ENCODE results near the gene PHPT1.
"Not testable (repeated sequence)": the region's sequence is repeated elsewhere in the genome, so short reads cannot be mapped to it uniquely, and the experiment has no call there.

Gene PHPT1

GRCh38 chr9:136865041-136865767 is 16.0 kb downstream of the PHPT1 start:
- H3K4me3 ChIP-seq (ENCODE audit: severe bottlenecking) = peak overlapping the region; percentile 46
- ATAC-seq (ENCODE audit: low read depth) = no peak
- H3K27ac ChIP-seq (ENCODE audit: poor library complexity, severe bottlenecking) = peak overlapping the region; percentile 52
- peak; percentile 48 for DNase-seq (ENCODE audit: low spot score)
- TF ChIP-seq CTCF (IDR thresholded peaks at IDR 0.05; ENCODE audit: poor library complexity, severe bottlenecking) = no peak
- peaks cover 34% of the 10 kb centered on the region for H3K36me3 ChIP-seq (ENCODE audit: low read depth)
- peaks cover 7% of the 10 kb centered on the region for H3K9me3 ChIP-seq (ENCODE audit: severe bottlenecking)
- H3K4me1 ChIP-seq (ENCODE audit: insufficient read depth, poor library complexity, severe bottlenecking) = peaks cover 3% of the 10 kb centered on the region
- no peaks in the 10 kb centered on the region for H3K27me3 ChIP-seq (ENCODE audit: insufficient read depth, poor library complexity, severe bottlenecking)

- DNase-seq (ENCODE audit: low spot score) (peak; percentile 52), ATAC-seq (ENCODE audit: low read depth) (peak; percentile 22)
- Histone ChIP-seq H3K4me1 (ENCODE audit: insufficient read depth, poor library complexity, severe bottlenecking) (peaks cover 3% of the 10 kb centered on the region), H3K9me3 (ENCODE audit: severe bottlenecking) (peaks cover 8% of the 10 kb centered on the region), H3K27me3 (ENCODE audit: insufficient read depth, poor library complexity, severe bottlenecking) (no peaks in the 10 kb centered on the region), H3K27ac (ENCODE audit: poor library complexity, severe bottlenecking) (peak overlapping the region; percentile 52), H3K4me3 (ENCODE audit: severe bottlenecking) (peak overlapping the region; percentile 46), H3K36me3 (ENCODE audit: low read depth) (peaks cover 34% of the 10 kb centered on the region)
- no peak for TF ChIP-seq CTCF (IDR thresholded peaks at IDR 0.05; ENCODE audit: poor library complexity, severe bottlenecking)
These were observed 16.5 kb downstream of the PHPT1 start for GRCh38 chr9:136865768-136866103.

GRCh38 chr9:136866898-136867421 is 17.8 kb downstream of the PHPT1 start:
- peaks cover 17% of the 10 kb centered on the region for H3K9me3 ChIP-seq (ENCODE audit: severe bottlenecking)
- peak overlapping the region; percentile 52 for H3K27ac ChIP-seq (ENCODE audit: poor library complexity, severe bottlenecking)
- ATAC-seq (ENCODE audit: low read depth); DNase-seq (ENCODE audit: low spot score); H3K27me3 ChIP-seq (ENCODE audit: insufficient read depth, poor library complexity, severe bottlenecking); H3K4me1 ChIP-seq (ENCODE audit: insufficient read depth, poor library complexity, severe bottlenecking): not testable (repeated sequence)
- peak overlapping the region; percentile 46 for H3K4me3 ChIP-seq (ENCODE audit: severe bottlenecking)
- peaks cover 32% of the 10 kb centered on the region for H3K36me3 ChIP-seq (ENCODE audit: low read depth)

- peaks cover 3% of the 10 kb centered on the region for H3K4me1 ChIP-seq (ENCODE audit: insufficient read depth, poor library complexity, severe bottlenecking)
- no peak overlapping the region for H3K4me3 ChIP-seq (ENCODE audit: severe bottlenecking)
- no peaks in the 10 kb centered on the region for H3K27me3 ChIP-seq (ENCODE audit: insufficient read depth, poor library complexity, severe bottlenecking)
- no peak for ATAC-seq (ENCODE audit: low read depth)
- H3K9me3 ChIP-seq (ENCODE audit: severe bottlenecking) = peaks cover 20% of the 10 kb centered on the region
- no peak for DNase-seq (ENCODE audit: low spot score)
- no peak overlapping the region for H3K27ac ChIP-seq (ENCODE audit: poor library complexity, severe bottlenecking)
- peaks cover 27% of the 10 kb centered on the region for H3K36me3 ChIP-seq (ENCODE audit: low read depth)
- TF ChIP-seq CTCF (IDR thresholded peaks at IDR 0.05; ENCODE audit: poor library complexity, severe bottlenecking) = no peak
These were observed 18.3 kb downstream of the PHPT1 start for GRCh38 chr9:136867480-136867879.

GRCh38 chr9:136867917-136868316 is 18.7 kb downstream of the PHPT1 start:
- no peak overlapping the region for H3K27ac ChIP-seq (ENCODE audit: poor library complexity, severe bottlenecking)
- peaks cover 23% of the 10 kb centered on the region for H3K36me3 ChIP-seq (ENCODE audit: low read depth)
- TF ChIP-seq CTCF (IDR thresholded peaks at IDR 0.05; ENCODE audit: poor library complexity, severe bottlenecking) = no peak
- H3K9me3 ChIP-seq (ENCODE audit: severe bottlenecking) = peaks cover 24% of the 10 kb centered on the region
- H3K4me1 ChIP-seq (ENCODE audit: insufficient read depth, poor library complexity, severe bottlenecking) = peaks cover 3% of the 10 kb centered on the region
- H3K4me3 ChIP-seq (ENCODE audit: severe bottlenecking) = no peak overlapping the region
- no peak for ATAC-seq (ENCODE audit: low read depth)
- no peaks in the 10 kb centered on the region for H3K27me3 ChIP-seq (ENCODE audit: insufficient read depth, poor library complexity, severe bottlenecking)
- no peak for DNase-seq (ENCODE audit: low spot score)
